Measurements from ENCODE around the gene IER3.

The IER3 gene, protein sequence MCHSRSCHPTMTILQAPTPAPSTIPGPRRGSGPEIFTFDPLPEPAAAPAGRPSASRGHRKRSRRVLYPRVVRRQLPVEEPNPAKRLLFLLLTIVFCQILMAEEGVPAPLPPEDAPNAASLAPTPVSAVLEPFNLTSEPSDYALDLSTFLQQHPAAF

DNA sequence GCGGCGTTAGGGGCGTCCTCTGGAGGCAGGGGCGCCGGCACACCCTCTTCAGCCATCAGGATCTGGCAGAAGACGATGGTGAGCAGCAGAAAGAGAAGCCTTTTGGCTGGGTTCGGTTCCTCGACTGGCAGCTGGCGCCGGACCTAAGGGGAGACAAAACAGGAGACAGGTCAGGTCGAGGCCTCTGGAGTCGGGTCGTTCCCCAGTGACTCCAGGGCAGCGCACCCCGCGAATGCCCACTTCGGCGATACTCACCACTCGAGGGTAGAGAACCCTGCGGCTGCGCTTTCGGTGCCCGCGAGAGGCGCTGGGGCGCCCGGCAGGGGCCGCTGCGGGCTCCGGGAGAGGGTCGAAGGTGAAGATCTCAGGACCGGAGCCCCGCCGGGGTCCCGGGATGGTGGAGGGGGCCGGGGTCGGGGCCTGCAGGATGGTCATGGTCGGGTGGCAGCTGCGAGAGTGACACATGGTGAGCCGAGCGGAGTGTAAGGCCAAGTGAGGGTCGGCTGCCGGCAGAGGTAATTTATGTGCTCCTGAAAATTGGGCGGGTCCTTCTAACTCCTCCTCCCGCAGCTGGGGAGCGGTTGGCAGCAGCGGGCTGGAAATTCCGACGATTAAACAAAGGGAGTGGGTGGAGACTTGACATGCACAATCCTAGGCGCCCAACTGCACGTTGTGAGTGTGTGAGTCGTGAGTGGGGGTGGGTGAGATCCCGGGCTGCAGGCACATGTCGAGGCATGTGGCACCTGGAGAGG lies at the start of gene IER3:
TSS of gene IER3 (minus strand) at position 494 of the 752 bp plus-strand sequence. CDS start at position 465, 29 bp downstream.
- peak; percentile 49 for DNase-seq

- DNase-seq: no peak
Observed at GRCh38 chr6:30793521-30794194, 49.3 kb upstream of the IER3 start.

- DNase-seq: no peak
Observed at GRCh38 chr6:30792786-30793185, 48.4 kb upstream of the IER3 start.

GRCh38 chr6:30790724-30791383 lies 46.5 kb upstream of the IER3 start:
- no peak for DNase-seq

DNA sequence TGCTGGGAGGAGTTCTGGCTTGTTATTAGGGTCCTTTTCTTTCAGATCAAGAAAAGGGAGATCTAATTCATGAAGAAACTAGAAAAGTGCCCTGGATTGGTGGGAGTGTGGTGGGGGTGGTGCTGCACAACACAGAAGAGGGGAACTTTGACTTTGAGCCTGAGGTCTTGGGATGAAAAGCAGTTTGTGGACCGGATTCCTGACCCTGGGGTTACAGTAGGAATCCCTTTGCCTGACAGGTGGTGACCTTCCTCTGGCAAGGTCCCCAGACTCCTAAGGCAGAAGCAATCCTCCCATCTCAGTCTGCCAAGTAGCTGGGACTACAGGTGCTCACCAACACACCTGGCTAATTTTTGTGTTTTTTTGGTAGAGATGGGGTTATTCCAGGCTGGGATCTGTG lies 45.3 kb upstream of the IER3 start:
- no peak for DNase-seq

GRCh38 chr6:30787954-30788353 lies 43.6 kb upstream of the IER3 start:
- DNase-seq: no peak

DNA sequence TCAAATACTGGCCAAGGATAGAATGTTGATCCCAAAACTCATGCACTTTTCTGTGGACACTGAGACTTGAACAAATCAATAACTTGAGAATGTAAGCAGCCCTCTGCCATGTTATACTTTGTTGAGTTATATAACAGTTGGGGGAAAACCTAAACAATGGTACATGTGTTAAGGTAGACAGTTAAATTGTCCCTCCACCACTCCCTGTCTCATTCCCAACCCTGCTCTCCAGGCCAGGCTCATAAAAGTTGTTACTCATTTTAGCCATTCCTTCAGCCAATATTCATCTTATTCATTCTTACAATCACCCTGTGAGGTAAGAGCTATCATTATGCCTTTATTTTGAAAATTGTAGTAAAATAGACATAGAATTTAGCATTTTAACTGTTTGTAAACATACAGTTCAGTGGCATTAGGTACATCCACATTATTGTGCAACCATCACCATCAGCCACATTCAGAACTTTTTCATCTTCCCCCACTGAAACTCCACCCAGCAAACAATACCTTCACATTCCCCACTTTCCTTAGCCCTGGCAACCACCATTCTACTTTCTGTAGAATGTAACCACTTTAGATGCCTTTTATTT lies 38.2 kb upstream of the IER3 start:
- no peak for DNase-seq

- peak; percentile 63 for DNase-seq
Observed at GRCh38 chr6:30781743-30782424, 37.5 kb upstream of the IER3 start.

- DNase-seq: no peak
Observed at GRCh38 chr6:30781395-30781742, 37.0 kb upstream of the IER3 start.

DNA sequence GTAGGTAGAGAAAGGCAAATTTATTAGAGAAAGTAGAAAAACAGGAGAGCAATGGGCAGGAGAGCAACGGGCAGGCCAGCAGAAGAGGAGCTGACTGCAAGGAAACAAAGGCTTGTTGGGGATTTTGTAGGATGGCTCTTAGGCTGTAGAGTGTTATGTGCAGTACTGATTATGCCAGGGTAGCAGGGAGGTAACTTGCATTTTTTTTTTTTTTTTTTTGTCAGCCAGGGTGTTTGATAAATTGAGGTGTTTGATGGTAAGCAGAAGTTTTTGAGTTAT lies 36.2 kb upstream of the IER3 start:
- DNase-seq: no peak

GRCh38 chr6:30779850-30780641 lies 35.7 kb upstream of the IER3 start:
- no peak for DNase-seq

- no peak for DNase-seq
Observed at GRCh38 chr6:30778001-30778635, 33.8 kb upstream of the IER3 start.

DNA sequence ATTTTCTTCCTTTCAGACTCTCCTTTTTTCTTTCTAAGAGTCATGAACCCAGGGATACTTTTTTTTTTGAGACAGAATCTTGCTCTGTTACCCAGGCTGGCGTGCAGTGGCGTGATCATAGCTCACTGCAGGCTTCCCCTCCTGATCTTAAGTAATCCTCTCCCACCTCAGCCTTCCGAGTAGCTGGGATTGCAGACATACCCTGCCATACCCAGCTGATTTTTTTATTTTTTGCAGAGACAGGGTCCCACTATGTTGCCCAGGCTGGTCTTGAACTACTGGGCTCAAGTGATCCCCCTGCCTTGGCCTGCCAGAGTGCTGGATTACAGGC lies 32.8 kb upstream of the IER3 start:
- no peak for DNase-seq

- no peak for DNase-seq
Observed at GRCh38 chr6:30776390-30777154, 32.2 kb upstream of the IER3 start.

DNA sequence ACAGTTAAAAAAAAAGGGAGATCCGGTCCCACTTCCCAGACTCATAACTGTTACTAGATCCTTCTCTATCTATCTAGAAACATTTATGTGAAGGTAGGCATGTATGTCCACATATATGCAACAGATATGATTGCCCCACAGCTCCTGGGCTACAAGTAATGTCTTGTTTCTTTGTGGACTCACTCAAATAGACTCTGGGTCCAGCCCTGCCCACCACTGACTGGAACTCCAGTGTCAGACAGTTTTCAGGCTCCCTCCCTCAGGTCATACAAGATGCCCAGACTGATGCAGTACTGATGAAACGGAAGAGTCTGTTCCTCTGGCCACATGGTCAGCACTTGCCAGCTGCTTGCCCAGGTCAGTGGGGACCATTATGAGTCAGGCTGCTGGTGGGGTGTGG lies 30.8 kb upstream of the IER3 start:
- no peak for DNase-seq

DNA sequence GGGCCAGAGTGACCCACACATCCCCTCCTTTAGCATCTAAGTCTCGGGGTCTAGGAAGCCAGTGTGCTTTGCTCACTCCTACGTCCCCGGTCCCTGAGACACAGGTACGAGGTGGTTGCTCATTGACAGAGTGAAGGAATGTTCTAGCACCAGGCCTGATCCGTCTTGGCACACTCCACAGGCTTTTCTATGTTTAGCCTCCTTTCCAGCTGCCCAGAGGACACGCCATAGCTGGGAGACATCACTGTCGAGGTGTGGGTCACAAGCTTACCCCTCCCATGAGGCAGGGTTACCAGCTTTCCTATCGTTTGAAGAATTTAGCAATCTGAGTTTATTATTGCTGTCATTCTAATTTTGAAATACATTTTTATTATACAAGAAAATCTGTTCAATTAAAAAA lies 30.4 kb upstream of the IER3 start:
- DNase-seq: no peak

DNA sequence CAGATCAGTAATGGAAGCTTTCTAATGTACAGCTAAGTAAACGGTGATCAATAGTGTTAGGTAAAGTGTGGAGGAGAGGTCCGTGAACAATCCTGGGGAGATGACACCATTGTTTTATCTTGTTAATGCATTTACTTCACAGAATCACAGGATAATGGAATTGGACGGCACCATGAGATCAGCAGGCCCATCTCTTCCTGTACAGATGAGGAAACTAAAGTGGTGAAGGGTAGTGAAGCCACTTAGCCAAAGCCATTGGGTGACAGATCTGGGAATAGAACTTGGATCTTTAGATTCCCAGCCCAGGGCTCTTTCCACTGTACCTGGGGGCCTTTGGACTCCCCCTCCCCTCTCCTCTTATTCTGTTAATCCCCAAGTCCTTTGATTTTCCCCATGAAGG lies 26.2 kb upstream of the IER3 start:
- DNase-seq: no peak

DNA sequence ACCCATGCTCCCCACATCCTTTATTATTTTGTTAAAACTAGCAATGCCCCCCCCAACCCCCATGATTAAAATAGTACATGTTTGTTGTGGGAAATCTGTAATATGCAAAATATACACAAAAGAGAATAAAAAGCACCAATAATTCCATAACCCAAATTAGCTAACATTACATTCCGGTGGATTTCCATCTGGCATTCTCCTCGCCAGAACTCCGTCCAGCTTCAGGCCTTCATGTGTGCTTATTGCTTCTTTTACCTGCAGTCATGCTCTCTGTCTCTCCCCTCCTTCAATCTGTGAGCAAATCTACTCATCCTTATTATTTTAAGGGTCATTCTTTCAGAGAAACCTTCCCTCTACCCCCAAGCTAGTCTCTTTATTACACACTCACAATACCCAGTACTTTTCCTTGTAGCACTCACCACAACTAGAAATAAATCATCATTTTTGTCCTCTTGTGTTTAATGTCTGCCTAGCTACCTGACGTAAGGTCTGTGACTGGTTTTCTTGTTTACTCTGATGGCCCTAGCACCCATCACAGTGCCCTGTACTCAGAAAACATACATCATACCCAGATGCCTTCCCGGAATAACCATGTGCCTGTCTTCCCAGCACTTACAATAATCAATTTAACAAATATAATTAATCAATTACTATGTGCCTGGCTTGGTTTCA lies 25.6 kb upstream of the IER3 start:
- DNase-seq: no peak

GRCh38 chr6:30769088-30769852 lies 24.9 kb upstream of the IER3 start:
- DNase-seq: no peak

GRCh38 chr6:30768634-30769087 lies 24.3 kb upstream of the IER3 start:
- no peak for DNase-seq
